ENCODE measurements around the gene ATXN1. TPM values are rescaled to one million over a fixed set of nuclear protein-coding genes. Genes with fewer than 3 reads are reported as not detected.
"Not testable (repeated sequence)": the region's sequence is repeated elsewhere in the genome, so short reads cannot be mapped to it uniquely, and the experiment has no call there.

ATXN1 gene
- total and polyA plus RNA-seq, 7 experiments from 2014 or later, result 1.5 to 82.7 (median 42.4) TPM

DNA sequence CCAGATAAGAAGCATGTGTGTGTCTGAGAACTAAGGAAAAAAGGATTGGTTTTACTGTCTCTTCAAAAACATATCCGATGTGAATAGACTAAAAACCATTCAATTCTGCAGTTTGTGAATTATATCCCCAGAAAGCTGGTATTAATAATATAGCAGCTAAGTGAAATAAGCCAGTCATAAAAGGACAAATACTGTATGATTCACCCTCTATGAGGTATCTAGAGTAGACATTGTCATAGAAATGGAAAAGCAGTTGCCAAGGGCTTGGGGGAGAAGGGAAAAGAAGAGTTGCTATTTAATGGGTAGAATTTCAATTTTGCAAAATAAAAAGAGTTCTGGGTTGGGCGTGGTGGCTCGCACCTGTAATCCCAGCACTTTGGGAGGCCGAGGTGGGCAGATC, 137.5 kb downstream of the ATXN1 start:
- intact Hi-C loops (cut with micrococcal nuclease), result no loop called here
- H3K27ac Mint-ChIP-seq, result no peak overlapping the region
- Histone ChIP-seq H3K4me1 (ENCODE audit: control insufficient read depth in 2 of 2, insufficient read depth in 2 of 2, low read length in 2 of 2) (peaks cover 0 to 36% of the 10 kb centered on the region in 2 donors), H3K27me3 (ENCODE audit: control insufficient read depth in 2 of 2, insufficient read depth in 2 of 2, low read length in 2 of 2) (no peaks in the 10 kb centered on the region), H3K4me3 (ENCODE audit: low read length) (no peak overlapping the region), H3K27ac (ENCODE audit: low read depth, low read length) (no peak overlapping the region), H3K9me3 (ENCODE audit: control insufficient read depth in 2 of 3, low read length in 3 of 3) (no peaks in the 10 kb centered on the region), H3K36me3 (ENCODE audit: control insufficient read depth in 2 of 3, insufficient read depth in 3 of 3, low read length in 3 of 3) (no peaks in the 10 kb centered on the region)
- DNase-seq (no peak), ATAC-seq (no peak)
- CTCF ChIA-PET, result interaction anchor here (0.7 kb wide), 1 partner anchor 94 kb away, joined by 5 read pairs; no protein-coding TSS in a partner anchor
- no peak overlapping the region for H3K4me3 Mint-ChIP-seq
- POLR2A ChIA-PET, result no interaction called here
- peaks cover 0 to 5% (median 0%) of the 10 kb centered on the region in 11 donors for H3K9me3 Mint-ChIP-seq
- H3K4me1 Mint-ChIP-seq, result peaks cover 0 to 41% (median 4%) of the 10 kb centered on the region in 7 donors
- peaks cover 4 to 25% (median 8%) of the 10 kb centered on the region in 5 donors for H3K36me3 Mint-ChIP-seq
- no peaks in the 10 kb centered on the region for H3K27me3 Mint-ChIP-seq

DNA sequence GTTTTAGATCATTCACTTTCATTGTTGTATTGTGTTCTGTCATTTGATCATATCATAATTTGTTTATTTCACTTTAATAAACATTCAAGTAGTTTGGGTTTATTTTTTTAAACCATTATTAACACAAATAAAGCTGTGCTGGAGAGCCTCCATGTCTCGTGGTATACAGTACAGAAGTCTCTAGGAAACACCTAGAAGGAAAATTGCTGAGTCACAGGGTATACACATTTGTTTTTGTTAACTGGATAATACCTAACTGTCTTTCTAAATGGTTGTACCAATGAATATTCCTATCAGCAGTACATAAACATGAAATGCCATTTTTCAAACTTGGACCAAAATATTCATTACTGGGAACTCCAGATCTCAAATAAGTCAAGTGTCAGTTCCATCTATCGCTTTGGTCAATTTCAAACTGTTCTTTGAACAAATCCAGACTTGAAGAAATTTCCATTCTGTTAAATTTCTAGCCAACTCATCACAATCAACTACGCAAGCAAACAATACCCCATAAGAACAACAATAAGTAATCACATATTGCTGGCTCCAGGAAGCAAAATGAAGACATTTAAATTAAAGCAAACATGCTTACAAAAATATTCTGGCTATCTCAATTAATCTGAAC, 138.1 kb downstream of the ATXN1 start:
- intact Hi-C loops (cut with micrococcal nuclease), result no loop called here
- no peak overlapping the region for H3K4me3 Mint-ChIP-seq
- no peak overlapping the region for H3K27ac ChIP-seq (ENCODE audit: low read depth, low read length)
- peaks cover 0 to 20% (median 3%) of the 10 kb centered on the region in 5 donors for H3K36me3 Mint-ChIP-seq
- no peaks in the 10 kb centered on the region for H3K27me3 Mint-ChIP-seq
- ATAC-seq, result no peak
- H3K36me3 ChIP-seq (ENCODE audit: control insufficient read depth in 2 of 3, insufficient read depth in 3 of 3, low read length in 3 of 3), result no peaks in the 10 kb centered on the region
- H3K9me3 ChIP-seq (ENCODE audit: control insufficient read depth in 2 of 3, low read length in 3 of 3), result no peaks in the 10 kb centered on the region
- H3K27me3 ChIP-seq (ENCODE audit: control insufficient read depth in 2 of 2, insufficient read depth in 2 of 2, low read length in 2 of 2), result no peaks in the 10 kb centered on the region
- peaks cover 0 to 36% of the 10 kb centered on the region in 2 donors for H3K4me1 ChIP-seq (ENCODE audit: control insufficient read depth in 2 of 2, insufficient read depth in 2 of 2, low read length in 2 of 2)
- no peak overlapping the region for H3K4me3 ChIP-seq (ENCODE audit: low read length)
- DNase-seq, result no peak
- H3K9me3 Mint-ChIP-seq, result peaks cover 0 to 3% (median 0%) of the 10 kb centered on the region in 11 donors
- H3K27ac Mint-ChIP-seq, result no peak overlapping the region
- ChIA-PET CTCF (no interaction called here), POLR2A (no interaction called here)
- peaks cover 0 to 41% (median 4%) of the 10 kb centered on the region in 7 donors for H3K4me1 Mint-ChIP-seq

DNA sequence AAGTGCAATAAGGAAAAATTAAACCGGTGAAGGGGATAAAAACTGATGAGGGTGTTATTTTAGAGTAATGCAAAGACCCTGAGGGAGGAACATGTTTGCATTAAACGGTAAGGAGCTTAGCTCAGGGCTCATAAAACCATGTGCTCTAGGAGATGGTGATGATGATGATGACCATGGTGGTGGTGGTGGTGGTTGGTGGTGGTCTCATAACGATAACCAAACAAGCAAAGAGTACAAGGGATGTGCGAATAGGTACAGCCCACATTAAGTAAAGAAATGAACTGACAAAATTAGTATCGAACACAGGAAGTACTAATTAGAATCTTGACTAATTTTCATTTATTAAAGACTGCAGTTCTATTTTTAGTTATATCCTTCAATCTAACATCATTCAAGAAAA, 139.1 kb downstream of the ATXN1 start:
- Mint-ChIP-seq H3K27me3 (no peaks in the 10 kb centered on the region), H3K36me3 (peaks cover 0 to 14% (median 7%) of the 10 kb centered on the region in 5 donors), H3K4me3 (no peak overlapping the region), H3K4me1 (peaks cover 0 to 38% (median 4%) of the 10 kb centered on the region in 7 donors), H3K9me3 (peaks cover 0 to 3% (median 0%) of the 10 kb centered on the region in 11 donors), H3K27ac (peak overlapping the region in 2 of 9 donors; percentile 8 to 57)
- H3K9me3 ChIP-seq (ENCODE audit: control insufficient read depth in 2 of 3, low read length in 3 of 3), result no peaks in the 10 kb centered on the region
- ChIA-PET POLR2A (no interaction called here), CTCF (no interaction called here)
- no peak for ATAC-seq
- no peak overlapping the region for H3K27ac ChIP-seq (ENCODE audit: low read depth, low read length)
- no peaks in the 10 kb centered on the region for H3K36me3 ChIP-seq (ENCODE audit: control insufficient read depth in 2 of 3, insufficient read depth in 3 of 3, low read length in 3 of 3)
- no peak for DNase-seq
- intact Hi-C loops (cut with micrococcal nuclease), result no loop called here
- H3K4me1 ChIP-seq (ENCODE audit: control insufficient read depth in 2 of 2, insufficient read depth in 2 of 2, low read length in 2 of 2), result peaks cover 0 to 36% of the 10 kb centered on the region in 2 donors
- no peak overlapping the region for H3K4me3 ChIP-seq (ENCODE audit: low read length)
- H3K27me3 ChIP-seq (ENCODE audit: control insufficient read depth in 2 of 2, insufficient read depth in 2 of 2, low read length in 2 of 2), result no peaks in the 10 kb centered on the region

DNA sequence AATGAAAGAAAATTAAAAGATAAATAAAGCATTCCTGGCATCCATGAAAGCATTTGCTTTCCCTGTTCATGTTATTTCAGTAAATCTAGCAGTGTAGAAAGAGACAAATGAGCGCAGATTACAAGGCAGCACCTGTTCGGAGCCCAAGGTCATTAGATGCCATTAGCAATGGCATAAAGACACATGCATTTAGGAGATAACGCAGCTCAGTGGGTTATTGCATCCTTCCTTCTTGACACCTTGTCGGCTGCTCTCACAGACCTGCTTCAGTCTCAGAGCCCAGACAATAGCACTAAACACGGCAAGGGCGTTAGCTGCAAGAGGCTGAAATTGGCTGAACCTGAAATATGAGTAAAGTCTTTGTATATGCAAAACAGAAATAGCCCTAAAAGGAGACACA, 140.3 kb downstream of the ATXN1 start:
- peaks cover 0 to 10% (median 7%) of the 10 kb centered on the region in 5 donors for H3K36me3 Mint-ChIP-seq
- intact Hi-C loops (cut with micrococcal nuclease), result no loop called here
- no peak for ATAC-seq
- H3K9me3 Mint-ChIP-seq, result peaks cover 0 to 3% (median 0%) of the 10 kb centered on the region in 11 donors
- ChIA-PET POLR2A (no interaction called here), CTCF (no interaction called here)
- peaks cover 0 to 38% (median 4%) of the 10 kb centered on the region in 7 donors for H3K4me1 Mint-ChIP-seq
- H3K27ac Mint-ChIP-seq, result peak overlapping the region in 1 of 9 donors; percentile 9
- H3K4me3 Mint-ChIP-seq, result no peak overlapping the region
- Histone ChIP-seq H3K9me3 (ENCODE audit: control insufficient read depth in 2 of 3, low read length in 3 of 3) (no peaks in the 10 kb centered on the region), H3K36me3 (ENCODE audit: control insufficient read depth in 2 of 3, insufficient read depth in 3 of 3, low read length in 3 of 3) (no peaks in the 10 kb centered on the region), H3K27ac (ENCODE audit: low read depth, low read length) (no peak overlapping the region), H3K27me3 (ENCODE audit: control insufficient read depth in 2 of 2, insufficient read depth in 2 of 2, low read length in 2 of 2) (no peaks in the 10 kb centered on the region), H3K4me3 (ENCODE audit: low read length) (no peak overlapping the region), H3K4me1 (ENCODE audit: control insufficient read depth in 2 of 2, insufficient read depth in 2 of 2, low read length in 2 of 2) (peaks cover 0 to 36% of the 10 kb centered on the region in 2 donors)
- no peak for DNase-seq
- H3K27me3 Mint-ChIP-seq, result no peaks in the 10 kb centered on the region

DNA sequence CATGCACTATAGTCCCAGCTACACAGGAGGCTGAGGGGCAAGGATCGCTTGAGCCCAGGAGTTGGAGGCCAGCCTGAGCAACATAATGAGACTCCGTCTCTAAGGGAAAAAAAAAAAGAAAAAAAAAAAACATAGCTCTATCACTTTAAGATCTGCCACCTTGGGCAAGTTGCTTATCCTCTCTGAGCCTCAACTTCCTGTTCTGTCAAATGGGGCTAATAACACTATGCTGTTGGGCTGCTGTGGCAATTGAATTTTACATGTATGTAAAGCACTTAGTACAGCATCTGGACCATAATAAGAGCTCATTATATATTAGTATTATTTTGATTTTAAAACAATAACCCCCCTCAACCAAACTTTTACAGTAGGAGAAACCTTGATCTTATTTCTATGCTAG, 141.5 kb downstream of the ATXN1 start:
- ChIA-PET POLR2A (interaction anchor here (0.7 kb wide), 1 partner anchor 272 kb away, joined by 4 read pairs; no protein-coding TSS in a partner anchor), CTCF (no interaction called here)
- H3K27ac ChIP-seq (ENCODE audit: low read depth, low read length), result no peak overlapping the region
- H3K4me1 ChIP-seq (ENCODE audit: control insufficient read depth in 2 of 2, insufficient read depth in 2 of 2, low read length in 2 of 2), result peaks cover 0 to 36% of the 10 kb centered on the region in 2 donors
- no peaks in the 10 kb centered on the region for H3K27me3 ChIP-seq (ENCODE audit: control insufficient read depth in 2 of 2, insufficient read depth in 2 of 2, low read length in 2 of 2)
- intact Hi-C loops (cut with micrococcal nuclease), result no loop called here
- no peaks in the 10 kb centered on the region for H3K36me3 ChIP-seq (ENCODE audit: control insufficient read depth in 2 of 3, insufficient read depth in 3 of 3, low read length in 3 of 3)
- peaks cover 0 to 3% (median 0%) of the 10 kb centered on the region in 11 donors for H3K9me3 Mint-ChIP-seq
- ATAC-seq (peak; percentile 52), DNase-seq (no peak)
- H3K27me3 Mint-ChIP-seq, result no peaks in the 10 kb centered on the region
- H3K4me3 ChIP-seq (ENCODE audit: low read length), result no peak overlapping the region
- no peak overlapping the region for H3K4me3 Mint-ChIP-seq
- H3K4me1 Mint-ChIP-seq, result peaks cover 0 to 32% (median 4%) of the 10 kb centered on the region in 7 donors
- H3K9me3 ChIP-seq (ENCODE audit: control insufficient read depth in 2 of 3, low read length in 3 of 3), result no peaks in the 10 kb centered on the region
- peaks cover 0 to 12% (median 7%) of the 10 kb centered on the region in 5 donors for H3K36me3 Mint-ChIP-seq
- H3K27ac Mint-ChIP-seq, result peak overlapping the region in 1 of 9 donors; percentile 8

- H3K4me1 Mint-ChIP-seq, result peaks cover 0 to 31% (median 4%) of the 10 kb centered on the region in 7 donors
Measured at GRCh38 chr6:16618962-16619361, 142.3 kb downstream of the ATXN1 start.

DNA sequence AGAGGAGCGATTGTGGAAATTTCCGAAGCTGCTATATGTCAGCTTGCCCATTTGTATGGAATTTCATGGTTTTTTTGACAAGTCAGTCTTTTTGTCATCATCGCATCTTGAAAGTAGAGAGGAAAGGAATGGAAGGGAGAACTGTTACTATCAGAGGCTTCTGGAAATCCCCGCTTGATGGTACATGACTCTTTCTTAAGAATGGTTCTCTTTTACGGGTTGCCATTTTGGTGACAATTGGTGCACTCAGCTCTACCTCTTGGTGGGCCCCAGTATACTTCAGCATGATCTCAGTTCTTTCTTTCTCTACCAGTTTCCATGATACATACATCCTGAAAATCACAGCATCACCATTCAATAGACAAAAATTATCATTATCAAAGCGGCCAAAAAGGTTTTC, 146.0 kb downstream of the ATXN1 start:
- ATAC-seq; H3K27me3 Mint-ChIP-seq; H3K27ac Mint-ChIP-seq; H3K27ac ChIP-seq (ENCODE audit: low read depth, low read length); H3K9me3 ChIP-seq (ENCODE audit: control insufficient read depth in 2 of 3, low read length in 3 of 3); H3K4me3 ChIP-seq (ENCODE audit: low read length); H3K36me3 ChIP-seq (ENCODE audit: control insufficient read depth in 2 of 3, insufficient read depth in 3 of 3, low read length in 3 of 3); DNase-seq; H3K9me3 Mint-ChIP-seq; H3K27me3 ChIP-seq (ENCODE audit: control insufficient read depth in 2 of 2, insufficient read depth in 2 of 2, low read length in 2 of 2); H3K4me3 Mint-ChIP-seq; POLR2A ChIA-PET; CTCF ChIA-PET; intact Hi-C loops (cut with micrococcal nuclease): not testable (repeated sequence)
- H3K4me1 Mint-ChIP-seq, result peaks cover 0 to 11% (median 3%) of the 10 kb centered on the region in 7 donors
- H3K36me3 Mint-ChIP-seq, result peaks cover 0 to 15% (median 14%) of the 10 kb centered on the region in 5 donors
- peaks cover 0 to 11% of the 10 kb centered on the region in 2 donors for H3K4me1 ChIP-seq (ENCODE audit: control insufficient read depth in 2 of 2, insufficient read depth in 2 of 2, low read length in 2 of 2)

More at GRCh38 chr6:16618962-16619361, 142.3 kb downstream of the ATXN1 start:
- Mint-ChIP-seq H3K4me3 (no peak overlapping the region), H3K27ac (peak overlapping the region in 1 of 9 donors; percentile 8), H3K36me3 (peaks cover 0 to 18% (median 7%) of the 10 kb centered on the region in 5 donors), H3K9me3 (peaks cover 0 to 3% (median 0%) of the 10 kb centered on the region in 11 donors), H3K27me3 (no peaks in the 10 kb centered on the region)
- Histone ChIP-seq H3K4me3 (ENCODE audit: low read length) (no peak overlapping the region), H3K4me1 (ENCODE audit: control insufficient read depth in 2 of 2, insufficient read depth in 2 of 2, low read length in 2 of 2) (peaks cover 0 to 36% of the 10 kb centered on the region in 2 donors), H3K9me3 (ENCODE audit: control insufficient read depth in 2 of 3, low read length in 3 of 3) (no peaks in the 10 kb centered on the region), H3K27me3 (ENCODE audit: control insufficient read depth in 2 of 2, insufficient read depth in 2 of 2, low read length in 2 of 2) (no peaks in the 10 kb centered on the region), H3K27ac (ENCODE audit: low read depth, low read length) (no peak overlapping the region), H3K36me3 (ENCODE audit: control insufficient read depth in 2 of 3, insufficient read depth in 3 of 3, low read length in 3 of 3) (no peaks in the 10 kb centered on the region)
- POLR2A ChIA-PET, result no interaction called here
- intact Hi-C loops (cut with micrococcal nuclease), result no loop called here
- ATAC-seq (no peak), DNase-seq (no peak)
- CTCF ChIA-PET, result no interaction called here
